CD4-positive, alpha-beta T cell treated with Interleukin-17A for 4 hours (primary cell): ENCODE data around the gene TOMM70.
"Not testable (repeated sequence)": the region's sequence is repeated elsewhere in the genome, so short reads cannot be mapped to it uniquely, and the experiment has no call there.

Experiments used
- DNase-seq: peaks from one replicate; pipeline ENCODE4 v3.0.0-alpha.2; 2020; ENCODE audit warnings: mixed read lengths

TOMM70 gene

GRCh38 chr3:100400780-100401673 is at the start of gene TOMM70, which contains the start of gene LNP1:
TOMM70 (minus strand) TSS chr3:100401089; CDS start chr3:100400949, 140 bp downstream.
LNP1 (plus strand) TSS chr3:100401539; CDS start chr3:100429730, 28,191 bp downstream.
- DNase-seq, result peak; percentile 97

DNA sequence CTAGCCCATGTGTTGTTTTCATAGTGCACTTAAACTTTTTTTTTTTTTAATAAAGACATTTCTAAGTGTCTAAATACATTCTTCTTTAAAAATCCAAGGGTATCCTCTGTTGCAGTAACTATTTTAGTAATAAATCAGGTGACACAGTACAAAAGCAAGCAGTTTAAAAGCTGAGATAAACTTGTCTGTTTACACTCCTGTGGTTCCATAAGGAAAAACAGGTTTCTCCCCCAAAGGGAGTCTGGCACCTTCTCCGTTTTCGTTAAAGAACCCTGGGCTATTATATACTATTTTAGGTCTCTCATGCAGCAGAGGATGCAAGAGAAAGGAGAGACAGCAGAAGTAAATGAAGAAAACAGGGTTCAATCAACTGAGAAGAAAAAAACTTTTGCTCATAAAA is 48.3 kb upstream of the TOMM70 start:
- no peak for DNase-seq

- DNase-seq, result no peak
Measured at GRCh38 chr3:100448079-100448478, 47.2 kb upstream of the TOMM70 start.

- DNase-seq, result not testable (repeated sequence)
Measured at GRCh38 chr3:100447067-100447466, 46.2 kb upstream of the TOMM70 start.

DNA sequence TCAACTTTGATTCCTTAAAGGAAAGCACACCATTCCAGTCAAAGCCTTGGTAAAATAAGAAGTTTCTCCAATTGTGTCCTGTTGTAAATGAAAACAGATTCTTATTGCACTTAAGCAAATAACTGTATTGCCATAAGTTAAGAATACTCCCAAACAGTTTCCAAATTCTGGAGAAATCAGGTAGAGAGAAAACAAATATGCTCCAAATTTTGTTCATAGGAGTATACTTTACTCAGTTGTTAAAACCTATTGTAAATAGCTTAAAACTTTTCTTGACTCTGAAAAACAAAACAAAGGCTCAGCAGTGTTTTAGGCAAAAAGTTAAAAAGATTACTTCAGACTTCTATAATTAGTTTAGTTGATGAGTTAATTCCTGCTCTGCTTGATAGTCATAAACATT is 42.8 kb upstream of the TOMM70 start:
- no peak for DNase-seq

DNA sequence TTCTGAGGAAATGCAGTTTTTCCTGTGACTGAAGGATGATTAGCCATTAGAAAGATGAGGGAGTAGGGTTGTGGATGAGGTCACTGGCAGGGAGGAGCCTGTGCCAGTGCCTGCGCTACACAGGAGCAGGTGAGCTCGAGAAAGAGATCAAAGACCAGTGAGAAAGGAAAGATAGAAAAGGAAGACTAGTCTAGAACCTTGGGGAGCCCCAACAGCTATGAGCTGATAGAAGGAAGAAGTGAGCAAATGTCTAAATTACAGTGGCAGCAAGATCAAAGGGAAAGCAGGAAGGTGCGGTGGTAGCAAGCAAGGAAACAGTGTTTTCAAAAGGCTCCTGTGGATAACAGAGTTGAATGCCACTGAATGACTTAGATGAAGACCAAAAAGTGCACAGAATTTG is 40.0 kb upstream of the TOMM70 start:
- peak; percentile 12 for DNase-seq

- DNase-seq, result no peak
Measured at GRCh38 chr3:100438623-100438974, 37.7 kb upstream of the TOMM70 start.

- DNase-seq, result no peak
Measured at GRCh38 chr3:100437721-100438622, 37.1 kb upstream of the TOMM70 start.

GRCh38 chr3:100436951-100437350 is 36.1 kb upstream of the TOMM70 start:
- no peak for DNase-seq

- no peak for DNase-seq
Measured at GRCh38 chr3:100429187-100429716, 28.4 kb upstream of the TOMM70 start.

GRCh38 chr3:100427699-100428098 is 26.8 kb upstream of the TOMM70 start:
- no peak for DNase-seq

- no peak for DNase-seq
Measured at GRCh38 chr3:100426067-100426682, 25.3 kb upstream of the TOMM70 start.

DNA sequence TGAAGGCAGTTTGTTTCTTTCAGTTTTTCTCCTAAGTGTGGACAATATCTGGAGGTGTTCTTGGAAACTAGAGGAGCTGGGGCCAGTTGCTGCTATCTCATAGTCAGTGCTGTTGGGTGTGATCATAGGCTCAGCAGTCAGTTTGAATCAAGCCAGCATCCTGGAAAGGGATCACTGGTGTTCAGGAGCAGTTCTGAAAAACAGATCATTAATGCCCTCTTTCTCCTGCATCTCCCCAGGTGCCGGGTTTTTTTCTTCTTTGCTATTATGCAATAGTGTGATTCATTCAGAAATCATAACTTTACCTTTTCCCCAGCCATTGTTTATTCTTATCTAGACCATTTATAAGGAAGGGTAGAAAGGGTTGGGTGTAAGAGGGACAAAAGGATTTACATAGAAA is 24.4 kb upstream of the TOMM70 start:
- DNase-seq, result no peak

- no peak for DNase-seq
Measured at GRCh38 chr3:100424261-100424660, 23.4 kb upstream of the TOMM70 start.

- no peak for DNase-seq
Measured at GRCh38 chr3:100423611-100424010, 22.7 kb upstream of the TOMM70 start.

- DNase-seq, result no peak
Measured at GRCh38 chr3:100420885-100421284, 20.0 kb upstream of the TOMM70 start.

- DNase-seq, result no peak
Measured at GRCh38 chr3:100419406-100419805, 18.5 kb upstream of the TOMM70 start.

DNA sequence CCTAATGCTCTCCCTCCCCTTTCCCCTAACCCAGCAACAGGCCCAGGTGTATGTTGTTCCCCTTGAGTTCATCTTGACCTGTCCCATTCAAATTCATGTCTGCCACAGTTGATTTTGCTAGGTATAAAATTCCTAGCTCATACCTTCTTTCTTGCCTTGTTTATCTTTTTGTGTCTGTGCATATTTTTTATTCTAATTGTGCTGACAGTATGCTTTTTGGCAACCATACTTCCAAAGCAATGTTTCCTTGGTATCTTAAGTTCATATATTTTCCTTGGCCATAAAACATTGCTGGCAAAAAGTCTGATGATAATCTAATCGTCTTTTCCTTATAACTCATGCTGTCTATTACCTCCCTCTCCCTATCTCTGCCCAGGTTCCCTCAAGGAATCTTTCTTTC is 16.0 kb upstream of the TOMM70 start:
- no peak for DNase-seq

- DNase-seq, result no peak
Measured at GRCh38 chr3:100416176-100416575, 15.3 kb upstream of the TOMM70 start.

GRCh38 chr3:100413613-100414012 is 12.7 kb upstream of the TOMM70 start:
- DNase-seq, result no peak

- DNase-seq, result no peak
Measured at GRCh38 chr3:100412912-100413590, 12.2 kb upstream of the TOMM70 start.
